ENCODE results near the gene GNAO1.

- no peak for TF ChIP-seq POLR2AphosphoS5 (IDR thresholded peaks at IDR 0.05; ENCODE audit: low read depth, low read length)
- TF ChIP-seq YY1 (IDR thresholded peaks at IDR 0.05; ENCODE audit: low read depth), result no peak
- TF ChIP-seq CTCF (IDR thresholded peaks at IDR 0.05), result no peak
- TF ChIP-seq, protein P1, sequence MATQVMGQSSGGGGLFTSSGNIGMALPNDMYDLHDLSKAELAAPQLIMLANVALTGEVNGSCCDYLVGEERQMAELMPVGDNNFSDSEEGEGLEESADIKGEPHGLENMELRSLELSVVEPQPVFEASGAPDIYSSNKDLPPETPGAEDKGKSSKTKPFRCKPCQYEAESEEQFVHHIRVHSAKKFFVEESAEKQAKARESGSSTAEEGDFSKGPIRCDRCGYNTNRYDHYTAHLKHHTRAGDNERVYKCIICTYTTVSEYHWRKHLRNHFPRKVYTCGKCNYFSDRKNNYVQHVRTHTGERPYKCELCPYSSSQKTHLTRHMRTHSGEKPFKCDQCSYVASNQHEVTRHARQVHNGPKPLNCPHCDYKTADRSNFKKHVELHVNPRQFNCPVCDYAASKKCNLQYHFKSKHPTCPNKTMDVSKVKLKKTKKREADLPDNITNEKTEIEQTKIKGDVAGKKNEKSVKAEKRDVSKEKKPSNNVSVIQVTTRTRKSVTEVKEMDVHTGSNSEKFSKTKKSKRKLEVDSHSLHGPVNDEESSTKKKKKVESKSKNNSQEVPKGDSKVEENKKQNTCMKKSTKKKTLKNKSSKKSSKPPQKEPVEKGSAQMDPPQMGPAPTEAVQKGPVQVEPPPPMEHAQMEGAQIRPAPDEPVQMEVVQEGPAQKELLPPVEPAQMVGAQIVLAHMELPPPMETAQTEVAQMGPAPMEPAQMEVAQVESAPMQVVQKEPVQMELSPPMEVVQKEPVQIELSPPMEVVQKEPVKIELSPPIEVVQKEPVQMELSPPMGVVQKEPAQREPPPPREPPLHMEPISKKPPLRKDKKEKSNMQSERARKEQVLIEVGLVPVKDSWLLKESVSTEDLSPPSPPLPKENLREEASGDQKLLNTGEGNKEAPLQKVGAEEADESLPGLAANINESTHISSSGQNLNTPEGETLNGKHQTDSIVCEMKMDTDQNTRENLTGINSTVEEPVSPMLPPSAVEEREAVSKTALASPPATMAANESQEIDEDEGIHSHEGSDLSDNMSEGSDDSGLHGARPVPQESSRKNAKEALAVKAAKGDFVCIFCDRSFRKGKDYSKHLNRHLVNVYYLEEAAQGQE (IDR thresholded peaks at IDR 0.05; ENCODE audit: low read depth, low read length), result no peak
- TF ChIP-seq, protein P2, sequence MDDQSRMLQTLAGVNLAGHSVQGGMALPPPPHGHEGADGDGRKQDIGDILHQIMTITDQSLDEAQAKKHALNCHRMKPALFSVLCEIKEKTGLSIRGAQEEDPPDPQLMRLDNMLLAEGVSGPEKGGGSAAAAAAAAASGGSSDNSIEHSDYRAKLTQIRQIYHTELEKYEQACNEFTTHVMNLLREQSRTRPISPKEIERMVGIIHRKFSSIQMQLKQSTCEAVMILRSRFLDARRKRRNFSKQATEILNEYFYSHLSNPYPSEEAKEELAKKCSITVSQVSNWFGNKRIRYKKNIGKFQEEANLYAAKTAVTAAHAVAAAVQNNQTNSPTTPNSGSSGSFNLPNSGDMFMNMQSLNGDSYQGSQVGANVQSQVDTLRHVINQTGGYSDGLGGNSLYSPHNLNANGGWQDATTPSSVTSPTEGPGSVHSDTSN (IDR thresholded peaks at IDR 0.05), result no peak
- no peak for TF ChIP-seq EZH2phosphoT487 (IDR thresholded peaks at IDR 0.05; ENCODE audit: borderline replicate concordance, low read depth)
- TF ChIP-seq FOSL2 (IDR thresholded peaks at IDR 0.05; ENCODE audit: borderline replicate concordance, low read depth), result no peak
- TF ChIP-seq NRF1 (IDR thresholded peaks at IDR 0.05; ENCODE audit: low read depth, low read length), result no peak
- TF ChIP-seq USF2 (IDR thresholded peaks at IDR 0.05; ENCODE audit: borderline replicate concordance, low read depth, low read length), result no peak
- no peak for TF ChIP-seq SIN3A (IDR thresholded peaks at IDR 0.05; ENCODE audit: borderline replicate concordance, low read depth, low read length)
- no peak for TF ChIP-seq TAF1 (IDR thresholded peaks at IDR 0.05; ENCODE audit: borderline replicate concordance, low read depth, low read length)
- TF ChIP-seq GABPA (IDR thresholded peaks at IDR 0.05; ENCODE audit: low read depth), result no peak
- no peak for TF ChIP-seq USF1 (IDR thresholded peaks at IDR 0.05; ENCODE audit: borderline replicate concordance, low read depth)
Measured at GRCh38 chr16:56315955-56316354, 124.7 kb downstream of the GNAO1 start.
